GM12892 (cell line): ENCODE results near the gene OR12D3.
"Not testable (repeated sequence)": the region's sequence is repeated elsewhere in the genome, so short reads cannot be mapped to it uniquely, and the experiment has no call there.

Experiments used
- DNase-seq: peaks from one replicate; pipeline ENCODE4 v3.0.0; 2011; ENCODE audit not compliant: insufficient read length
- FAIRE-seq: peaks from 2 replicates; lab custom pipeline; 2011; peaks lifted over from hg19 to GRCh38; lab: Jason Lieb, UNC
- POLR2A ChIP-seq: IDR thresholded peaks from 2 replicates; pipeline ENCODE4 v1.6.1; 2011; ENCODE audit warnings: low read depth, low read length, control low read depth
- POLR2AphosphoS5 ChIP-seq: IDR thresholded peaks from 2 replicates; pipeline ENCODE4 v1.6.1; 2011; ENCODE audit warnings: low read depth, low read length, control low read depth
- TAF1 ChIP-seq: IDR thresholded peaks from 2 replicates; pipeline ENCODE4 v1.6.1; 2011; ENCODE audit warnings: low read depth, mild to moderate bottlenecking, control low read depth, low read length, borderline replicate concordance

Gene OR12D3

DNA sequence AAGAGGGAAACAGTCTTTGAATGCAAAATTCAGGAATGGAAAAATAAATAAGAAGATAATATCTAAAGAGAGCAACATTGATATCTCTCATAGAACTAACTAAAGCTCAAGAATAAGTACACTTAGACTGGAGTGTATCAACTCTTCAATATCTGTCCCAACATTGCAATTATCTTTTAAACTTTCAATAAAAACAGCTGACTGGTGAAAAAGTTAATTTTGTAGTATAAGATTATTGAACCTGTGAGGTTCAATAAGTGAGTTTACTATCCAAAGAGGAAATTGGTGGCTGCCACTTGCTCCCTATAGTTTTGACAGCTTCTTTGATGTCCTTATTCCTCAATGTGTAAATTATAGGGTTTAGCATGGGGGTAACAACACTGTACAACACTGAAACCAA is 20.1 kb downstream of the OR12D3 start:
- no peak for DNase-seq
- no peak for FAIRE-seq
- TF ChIP-seq TAF1 (no peak), POLR2A (no peak), POLR2AphosphoS5 (no peak)

DNA sequence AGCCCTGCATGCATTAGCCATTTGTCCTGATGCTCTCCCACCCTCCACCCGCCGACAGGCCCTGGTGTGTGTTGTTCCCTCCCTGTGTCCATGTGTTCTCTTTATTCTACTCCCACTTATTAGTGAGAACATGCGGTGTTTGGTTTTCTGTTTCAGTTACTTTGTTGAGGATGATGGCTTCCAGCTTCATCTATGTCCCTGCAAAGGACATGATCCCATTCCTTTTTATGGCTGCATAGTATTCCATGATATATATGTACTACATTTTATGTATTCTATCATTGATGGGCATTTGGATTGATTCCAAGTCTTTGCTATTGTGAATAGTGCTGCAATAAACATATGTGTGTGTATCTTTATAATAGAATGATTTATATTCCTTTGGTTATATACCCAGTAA is 25.7 kb downstream of the OR12D3 start:
- not testable (repeated sequence) for DNase-seq, FAIRE-seq

DNA sequence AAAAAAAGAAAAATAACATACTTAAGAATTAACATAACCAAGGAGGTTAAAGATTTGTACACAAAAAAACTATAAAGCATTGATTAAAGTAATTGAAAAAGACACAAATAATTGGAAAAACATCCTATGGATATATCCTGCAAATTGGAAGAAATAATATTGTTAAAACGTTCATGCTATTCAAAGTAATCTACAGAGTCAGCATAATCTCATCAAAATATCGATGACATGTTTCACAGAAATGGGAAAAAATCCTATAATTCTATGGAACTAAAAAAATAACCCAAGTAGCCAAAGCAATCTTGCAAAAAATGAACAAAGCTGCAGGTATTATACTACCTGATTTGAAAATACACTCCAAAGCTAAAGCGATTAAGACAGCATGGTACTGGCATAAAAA is 29.7 kb downstream of the OR12D3 start:
- no peak for FAIRE-seq
- TF ChIP-seq POLR2A (no peak), TAF1 (no peak), POLR2AphosphoS5 (no peak)

DNA sequence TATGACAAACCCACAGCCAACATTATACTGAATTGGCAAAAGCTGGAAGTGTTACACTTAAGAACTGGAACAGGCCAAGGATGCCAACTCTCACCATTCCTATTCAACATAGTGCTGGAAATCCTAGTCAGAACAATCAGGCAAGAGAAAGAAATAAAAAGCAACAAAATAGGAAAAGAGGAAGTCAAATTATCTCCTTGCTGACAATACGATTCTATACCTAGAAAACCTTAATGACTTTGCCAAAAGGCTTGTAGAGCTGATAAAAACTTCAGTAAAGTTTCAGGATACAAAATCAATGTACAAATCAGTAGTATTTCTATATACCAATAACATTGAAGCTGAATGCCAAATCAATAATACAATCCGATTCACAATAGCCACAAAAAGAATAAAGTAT is 38.8 kb downstream of the OR12D3 start:
- DNase-seq (no peak), FAIRE-seq (no peak)
- TF ChIP-seq TAF1 (no peak), POLR2A (no peak), POLR2AphosphoS5 (no peak)

More for the DNA sequence above, 29.7 kb downstream of the OR12D3 start:
- no peak for DNase-seq

DNA sequence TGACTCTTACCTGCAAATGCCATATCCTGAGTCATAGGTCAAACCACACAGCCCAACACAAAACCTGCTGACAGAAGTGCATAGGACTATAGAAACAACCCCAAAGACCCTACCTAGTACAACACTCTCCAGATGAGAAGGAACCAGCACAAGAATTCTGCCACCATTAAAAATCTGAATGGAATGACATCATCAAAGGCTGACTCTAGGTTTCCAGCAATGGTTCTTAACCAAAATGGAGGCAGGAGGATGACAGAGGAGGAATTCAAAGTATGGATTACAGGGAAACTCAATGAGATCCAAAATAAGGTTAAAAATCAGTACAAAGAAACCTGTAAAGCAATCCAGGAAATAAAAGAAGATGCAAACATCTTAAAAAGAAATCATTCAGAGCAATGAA is 42.4 kb downstream of the OR12D3 start:
- TF ChIP-seq POLR2A (no peak), POLR2AphosphoS5 (no peak), TAF1 (no peak)
- DNase-seq (no peak), FAIRE-seq (no peak)

DNA sequence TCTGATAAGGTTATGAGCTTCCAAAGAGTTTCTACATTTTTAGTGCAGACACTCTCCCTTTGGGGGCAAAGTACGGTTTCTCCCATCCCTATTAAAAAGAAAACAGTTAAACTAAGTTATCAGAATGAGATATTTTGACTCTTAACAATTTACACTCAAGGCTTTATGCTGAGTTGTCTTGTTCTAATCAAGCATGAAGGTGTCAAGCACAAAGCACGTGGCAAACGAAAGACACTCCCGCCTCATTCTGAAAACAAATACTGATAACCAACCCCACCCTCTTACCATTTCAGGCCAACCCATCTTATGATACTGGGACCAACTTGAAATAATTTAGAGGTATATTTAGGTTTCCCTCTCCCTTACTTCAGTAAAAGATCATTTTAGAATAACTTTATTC is 49.3 kb downstream of the OR12D3 start:
- DNase-seq (no peak), FAIRE-seq (no peak)
- TF ChIP-seq POLR2A (no peak), POLR2AphosphoS5 (no peak), TAF1 (no peak)
